ENCODE data around the gene ZNF235. TPM values are rescaled to one million over a fixed set of nuclear protein-coding genes. Genes with fewer than 3 reads are reported as not detected.
A peak's percentile ranks its signal among the peaks of the same experiment; 100 is the strongest.
"Not testable (repeated sequence)": the region's sequence is repeated elsewhere in the genome, so short reads cannot be mapped to it uniquely, and the experiment has no call there.

Gene ZNF235
- 10 to 100 TPM; 10.3 to 14.0 (median 11.1) TPM for polyA plus RNA-seq (ENCODE audit: insufficient read length in 4 of 4)

GRCh38 chr19:44304659-44305193 lies at the start of gene ZNF235:
TSS of gene ZNF235 (minus strand) at chr19:44305025. CDS start at chr19:44303404, 1,621 bp downstream.
- peak; percentile 77 to 97 (median 83) for DNase-seq (ENCODE audit: low read depth in 4 of 4, low spot score in 2 of 4)

GRCh38 chr19:44346556-44346955 lies 41.7 kb upstream of the ZNF235 start:
- DNase-seq (ENCODE audit: low read depth in 4 of 4, low spot score in 2 of 4), result no peak

- no peak for DNase-seq (ENCODE audit: low read depth in 4 of 4, low spot score in 2 of 4)
Measured at GRCh38 chr19:44345959-44346358, 41.1 kb upstream of the ZNF235 start.

GRCh38 chr19:44344255-44344654 lies 39.4 kb upstream of the ZNF235 start:
- DNase-seq (ENCODE audit: low read depth in 4 of 4, low spot score in 2 of 4), result no peak

- no peak for DNase-seq (ENCODE audit: low read depth in 4 of 4, low spot score in 2 of 4)
Measured at GRCh38 chr19:44341794-44342193, 37.0 kb upstream of the ZNF235 start.

- not testable (repeated sequence) for DNase-seq (ENCODE audit: low read depth in 4 of 4, low spot score in 2 of 4)
Measured at GRCh38 chr19:44334639-44335038, 29.8 kb upstream of the ZNF235 start.

- DNase-seq (ENCODE audit: low read depth in 4 of 4, low spot score in 2 of 4), result no peak
Measured at GRCh38 chr19:44332145-44332544, 27.3 kb upstream of the ZNF235 start.

- DNase-seq (ENCODE audit: low read depth in 4 of 4, low spot score in 2 of 4), result no peak
Measured at GRCh38 chr19:44315883-44316282, 11.1 kb upstream of the ZNF235 start.

- no peak for DNase-seq (ENCODE audit: low read depth in 4 of 4, low spot score in 2 of 4)
Measured at GRCh38 chr19:44313231-44313630, 8.4 kb upstream of the ZNF235 start.

- DNase-seq (ENCODE audit: low read depth in 4 of 4, low spot score in 2 of 4), result no peak
Measured at GRCh38 chr19:44308011-44308410, 3.2 kb upstream of the ZNF235 start.

- DNase-seq (ENCODE audit: low read depth in 4 of 4, low spot score in 2 of 4), result no peak
Measured at GRCh38 chr19:44306283-44306682, 1.5 kb upstream of the ZNF235 start.

GRCh38 chr19:44305457-44305856 lies 632 bp upstream of the ZNF235 start:
- DNase-seq (ENCODE audit: low read depth in 4 of 4, low spot score in 2 of 4), result no peak

- peak in 3 of 4 donors; percentile 6 to 21 (median 12) for DNase-seq (ENCODE audit: low read depth in 4 of 4, low spot score in 2 of 4)
Measured at GRCh38 chr19:44303976-44304568, 753 bp downstream of the ZNF235 start.

- DNase-seq (ENCODE audit: low read depth in 4 of 4, low spot score in 2 of 4), result peak in 1 of 4 donors; percentile 12
Measured at GRCh38 chr19:44303320-44303719, 1.5 kb downstream of the ZNF235 start.

- no peak for DNase-seq (ENCODE audit: low read depth in 4 of 4, low spot score in 2 of 4)
Measured at GRCh38 chr19:44284968-44285367, 19.9 kb downstream of the ZNF235 start.

- no peak for DNase-seq (ENCODE audit: low read depth in 4 of 4, low spot score in 2 of 4)
Measured at GRCh38 chr19:44282846-44283245, 22.0 kb downstream of the ZNF235 start.

GRCh38 chr19:44280916-44281315 lies 23.9 kb downstream of the ZNF235 start:
- no peak for DNase-seq (ENCODE audit: low read depth in 4 of 4, low spot score in 2 of 4)

GRCh38 chr19:44278181-44278690 lies 26.6 kb downstream of the ZNF235 start:
- no peak for DNase-seq (ENCODE audit: low read depth in 4 of 4, low spot score in 2 of 4)

- DNase-seq (ENCODE audit: low read depth in 4 of 4, low spot score in 2 of 4), result no peak
Measured at GRCh38 chr19:44277331-44277730, 27.5 kb downstream of the ZNF235 start.

GRCh38 chr19:44260695-44261446 lies 44.0 kb downstream of the ZNF235 start:
- DNase-seq (ENCODE audit: low read depth in 4 of 4, low spot score in 2 of 4), result no peak

- DNase-seq (ENCODE audit: low read depth in 4 of 4, low spot score in 2 of 4), result no peak
Measured at GRCh38 chr19:44260343-44260681, 44.5 kb downstream of the ZNF235 start.
